HEK293 (cell line): ENCODE measurements around the gene C14orf119.

ENCODE experiments used
- BCL11A ChIP-seq: fragments of 450-650 bp; formaldehyde crosslinking; IDR thresholded peaks from 2 replicates; pipeline ENCODE4 v1.5.1; 2016; ENCODE audit warnings: low read depth, missing biosample characterization, missing genetic modification characterization
- GLIS2 ChIP-seq: fragments of 450-650 bp; formaldehyde crosslinking; IDR thresholded peaks from 2 replicates; pipeline ENCODE4 v1.5.1; 2016; ENCODE audit warnings: missing biosample characterization, missing genetic modification characterization
- HIC1 ChIP-seq: fragments of 450-650 bp; formaldehyde crosslinking; IDR thresholded peaks from 2 replicates; pipeline ENCODE4 v1.5.1; 2016; ENCODE audit warnings: missing biosample characterization, missing genetic modification characterization
- KLF10 ChIP-seq: fragments of 450-650 bp; IDR thresholded peaks from 2 replicates; pipeline ENCODE4 v1.5.1; 2018; ENCODE audit warnings: missing biosample characterization, mild to moderate bottlenecking, missing genetic modification characterization
- KLF9 ChIP-seq: fragments of 450-650 bp; formaldehyde crosslinking; IDR thresholded peaks from 2 replicates; pipeline ENCODE4 v1.5.1; 2016; ENCODE audit warnings: missing biosample characterization, missing genetic modification characterization, low read depth
- OSR2 ChIP-seq: fragments of 450-650 bp; formaldehyde crosslinking; IDR thresholded peaks from 2 replicates; pipeline ENCODE4 v1.5.1; 2016; ENCODE audit warnings: missing biosample characterization, missing genetic modification characterization
- PRDM10 ChIP-seq: fragments of 450-650 bp; formaldehyde crosslinking; IDR thresholded peaks from 2 replicates; pipeline ENCODE4 v1.5.1; 2016; ENCODE audit warnings: missing biosample characterization, missing genetic modification characterization
- SCRT1 ChIP-seq: fragments of 450-650 bp; formaldehyde crosslinking; IDR thresholded peaks from 2 replicates; pipeline ENCODE4 v1.5.1; 2016; ENCODE audit warnings: missing biosample characterization, missing genetic modification characterization, borderline replicate concordance
- ZBTB26 ChIP-seq: fragments of 450-650 bp; formaldehyde crosslinking; optimal IDR thresholded peaks from 2 replicates; pipeline ENCODE3; 2016; ENCODE audit warnings: missing biosample characterization, mild to moderate bottlenecking, missing genetic modification characterization
- ZBTB44 ChIP-seq: fragments of 450-650 bp; IDR thresholded peaks from 2 replicates; pipeline ENCODE4 v1.5.1; 2018; ENCODE audit warnings: missing biosample characterization, mild to moderate bottlenecking, missing genetic modification characterization
- ZNF112 ChIP-seq: fragments of 450-650 bp; formaldehyde crosslinking; IDR thresholded peaks from 2 replicates; pipeline ENCODE4 v1.5.0; 2017; ENCODE audit warnings: missing biosample characterization, missing genetic modification characterization
- ZNF114 ChIP-seq: fragments of 450-650 bp; formaldehyde crosslinking; IDR thresholded peaks from 2 replicates; pipeline ENCODE4 v1.5.0; 2017; ENCODE audit warnings: missing biosample characterization, missing genetic modification characterization
- ZNF121 ChIP-seq: fragments of 450-650 bp; formaldehyde crosslinking; IDR thresholded peaks from 2 replicates; pipeline ENCODE4 v1.5.1; 2016; ENCODE audit warnings: missing biosample characterization, missing genetic modification characterization
- ZNF184 ChIP-seq: fragments of 450-650 bp; IDR thresholded peaks from 2 replicates; pipeline ENCODE4 v1.5.1; 2018; ENCODE audit warnings: missing biosample characterization, mild to moderate bottlenecking, missing genetic modification characterization
- ZNF341 ChIP-seq: fragments of 450-650 bp; formaldehyde crosslinking; IDR thresholded peaks from 2 replicates; pipeline ENCODE4; 2016; ENCODE audit warnings: low read depth, missing biosample characterization, missing genetic modification characterization
- ZNF423 ChIP-seq: fragments of 450-650 bp; formaldehyde crosslinking; IDR thresholded peaks from 2 replicates; pipeline ENCODE4 v1.5.1; 2016; ENCODE audit warnings: missing biosample characterization, missing genetic modification characterization
- ZNF510 ChIP-seq: fragments of 450-650 bp; formaldehyde crosslinking; IDR thresholded peaks from 2 replicates; pipeline ENCODE4 v1.5.1; 2018; ENCODE audit warnings: mild to moderate bottlenecking, missing genetic modification characterization, missing biosample characterization; ENCODE audit not compliant: insufficient replicate concordance
- ZNF548 ChIP-seq: fragments of 450-650 bp; formaldehyde crosslinking; IDR thresholded peaks from 2 replicates; pipeline ENCODE4 v1.5.1; 2016; ENCODE audit warnings: missing biosample characterization, missing genetic modification characterization
- ZNF670 ChIP-seq: fragments of 450-650 bp; formaldehyde crosslinking; IDR thresholded peaks from 2 replicates; pipeline ENCODE4 v1.5.1; 2016; ENCODE audit warnings: missing biosample characterization, missing genetic modification characterization, low read depth
- ZNF76 ChIP-seq: fragments of 450-650 bp; formaldehyde crosslinking; IDR thresholded peaks from 2 replicates; pipeline ENCODE4; 2016; ENCODE audit warnings: low read depth, missing biosample characterization, missing genetic modification characterization, borderline replicate concordance
- ZSCAN16 ChIP-seq: fragments of 450-650 bp; formaldehyde crosslinking; IDR thresholded peaks from 2 replicates; pipeline ENCODE4 v1.5.1; 2016; ENCODE audit warnings: missing biosample characterization, missing genetic modification characterization
- ZSCAN23 ChIP-seq: fragments of 450-650 bp; formaldehyde crosslinking; IDR thresholded peaks from 2 replicates; pipeline ENCODE4 v1.5.1; 2016; ENCODE audit warnings: missing biosample characterization, missing genetic modification characterization
- TF ChIP-seq, protein P1 (sequence below): fragments of 450-650 bp; formaldehyde crosslinking; IDR thresholded peaks from 2 replicates; pipeline ENCODE4 v1.5.1; 2016; ENCODE audit warnings: missing biosample characterization, missing genetic modification characterization
- TF ChIP-seq, protein P2 (sequence below): fragments of 450-650 bp; formaldehyde crosslinking; IDR thresholded peaks from 2 replicates; pipeline ENCODE4 v1.5.1; 2016; ENCODE audit warnings: missing biosample characterization, missing genetic modification characterization
- TF ChIP-seq, protein P3 (sequence below): fragments of 450-650 bp; formaldehyde crosslinking; IDR thresholded peaks from 2 replicates; pipeline ENCODE4 v1.5.1; 2017; ENCODE audit warnings: missing biosample characterization, missing genetic modification characterization

The C14orf119 gene

DNA sequence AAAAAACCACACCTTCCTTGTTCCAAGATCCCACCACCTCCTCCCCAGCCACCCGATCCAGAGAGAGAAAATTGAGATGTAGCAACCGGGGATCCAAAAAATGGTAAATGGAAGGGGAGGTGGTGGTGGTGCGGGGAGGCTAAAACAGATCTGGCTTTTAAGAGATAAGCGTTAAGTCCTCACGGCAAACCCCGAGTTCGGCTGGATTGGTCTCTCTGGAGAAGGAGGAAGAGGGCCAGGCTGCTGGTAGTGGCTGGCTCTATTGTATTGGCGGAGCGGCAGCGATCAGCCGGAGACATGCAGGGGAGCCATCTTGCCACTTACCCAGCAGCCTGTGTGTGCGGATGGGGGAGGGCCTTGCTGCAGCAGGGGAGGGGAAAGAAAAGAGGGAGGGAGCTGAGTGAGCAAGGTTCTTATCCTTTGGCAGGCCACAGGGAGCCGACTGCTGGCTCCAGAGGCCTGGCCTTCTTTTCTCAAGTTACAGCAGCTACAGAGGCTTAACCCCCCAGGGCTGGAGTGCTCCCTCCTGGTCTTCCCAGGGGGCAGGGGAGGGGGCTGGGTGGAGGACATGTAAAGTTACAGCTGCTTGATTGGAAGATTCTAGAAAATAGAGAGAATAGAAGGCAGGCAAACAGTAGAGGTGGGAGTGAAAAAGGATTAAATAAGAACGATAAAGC lies 23.9 kb upstream of the C14orf119 start (continued):
- peak; percentile 75 for TF ChIP-seq PRDM10 (tag by site-specific recombination)
- TF ChIP-seq ZSCAN23: 0 out of 2 replicates have a peak, but pooled peaks have one; percentile 20
- TF ChIP-seq ZNF548 (tag by site-specific recombination): no peak
- no peak for TF ChIP-seq ZNF112 (tag by site-specific recombination)
- TF ChIP-seq ZNF510 (tag by site-specific recombination): no peak
- TF ChIP-seq, protein P1, sequence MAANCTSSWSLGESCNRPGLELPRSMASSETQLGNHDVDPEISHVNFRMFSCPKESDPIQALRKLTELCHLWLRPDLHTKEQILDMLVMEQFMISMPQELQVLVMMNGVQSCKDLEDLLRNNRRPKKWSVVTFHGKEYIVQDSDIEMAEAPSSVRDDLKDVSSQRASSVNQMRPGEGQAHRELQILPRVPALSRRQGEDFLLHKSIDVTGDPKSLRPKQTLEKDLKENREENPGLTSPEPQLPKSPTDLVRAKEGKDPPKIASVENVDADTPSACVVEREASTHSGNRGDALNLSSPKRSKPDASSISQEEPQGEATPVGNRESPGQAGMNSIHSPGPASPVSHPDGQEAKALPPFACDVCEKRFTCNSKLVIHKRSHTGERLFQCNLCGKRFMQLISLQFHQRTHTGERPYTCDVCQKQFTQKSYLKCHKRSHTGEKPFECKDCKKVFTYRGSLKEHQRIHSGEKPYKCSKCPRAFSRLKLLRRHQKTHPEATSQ: no peak
- TF ChIP-seq BCL11A (tag by site-specific recombination): no peak
- peak; percentile 43; the same call in 1 of the 2 replicates for TF ChIP-seq KLF9 (tag by site-specific recombination)
- peak; percentile 14; the same call in 1 of the 2 replicates for TF ChIP-seq ZNF341 (tag by site-specific recombination)
- peak; percentile 88 for TF ChIP-seq ZNF76 (tag by site-specific recombination)
- no peak for TF ChIP-seq ZNF184 (tag by site-specific recombination)
- no peak for TF ChIP-seq HIC1 (tag by site-specific recombination)
- TF ChIP-seq ZNF114 (tag by site-specific recombination): no peak
- TF ChIP-seq ZBTB26 (tag by site-specific recombination): no peak
- TF ChIP-seq, protein P2, sequence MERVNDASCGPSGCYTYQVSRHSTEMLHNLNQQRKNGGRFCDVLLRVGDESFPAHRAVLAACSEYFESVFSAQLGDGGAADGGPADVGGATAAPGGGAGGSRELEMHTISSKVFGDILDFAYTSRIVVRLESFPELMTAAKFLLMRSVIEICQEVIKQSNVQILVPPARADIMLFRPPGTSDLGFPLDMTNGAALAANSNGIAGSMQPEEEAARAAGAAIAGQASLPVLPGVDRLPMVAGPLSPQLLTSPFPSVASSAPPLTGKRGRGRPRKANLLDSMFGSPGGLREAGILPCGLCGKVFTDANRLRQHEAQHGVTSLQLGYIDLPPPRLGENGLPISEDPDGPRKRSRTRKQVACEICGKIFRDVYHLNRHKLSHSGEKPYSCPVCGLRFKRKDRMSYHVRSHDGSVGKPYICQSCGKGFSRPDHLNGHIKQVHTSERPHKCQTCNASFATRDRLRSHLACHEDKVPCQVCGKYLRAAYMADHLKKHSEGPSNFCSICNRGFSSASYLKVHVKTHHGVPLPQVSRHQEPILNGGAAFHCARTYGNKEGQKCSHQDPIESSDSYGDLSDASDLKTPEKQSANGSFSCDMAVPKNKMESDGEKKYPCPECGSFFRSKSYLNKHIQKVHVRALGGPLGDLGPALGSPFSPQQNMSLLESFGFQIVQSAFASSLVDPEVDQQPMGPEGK (tag by site-specific recombination): peak; percentile 94
- TF ChIP-seq GLIS2 (tag by site-specific recombination): peak; percentile 97
- peak; percentile 76 for TF ChIP-seq ZSCAN16
- peak; percentile 95 for TF ChIP-seq ZNF423 (tag by site-specific recombination)
- 0 out of 2 replicates have a peak, but pooled peaks have one; percentile 51 for TF ChIP-seq ZBTB44 (tag by site-specific recombination)
- no peak for TF ChIP-seq SCRT1
- TF ChIP-seq, protein P3, sequence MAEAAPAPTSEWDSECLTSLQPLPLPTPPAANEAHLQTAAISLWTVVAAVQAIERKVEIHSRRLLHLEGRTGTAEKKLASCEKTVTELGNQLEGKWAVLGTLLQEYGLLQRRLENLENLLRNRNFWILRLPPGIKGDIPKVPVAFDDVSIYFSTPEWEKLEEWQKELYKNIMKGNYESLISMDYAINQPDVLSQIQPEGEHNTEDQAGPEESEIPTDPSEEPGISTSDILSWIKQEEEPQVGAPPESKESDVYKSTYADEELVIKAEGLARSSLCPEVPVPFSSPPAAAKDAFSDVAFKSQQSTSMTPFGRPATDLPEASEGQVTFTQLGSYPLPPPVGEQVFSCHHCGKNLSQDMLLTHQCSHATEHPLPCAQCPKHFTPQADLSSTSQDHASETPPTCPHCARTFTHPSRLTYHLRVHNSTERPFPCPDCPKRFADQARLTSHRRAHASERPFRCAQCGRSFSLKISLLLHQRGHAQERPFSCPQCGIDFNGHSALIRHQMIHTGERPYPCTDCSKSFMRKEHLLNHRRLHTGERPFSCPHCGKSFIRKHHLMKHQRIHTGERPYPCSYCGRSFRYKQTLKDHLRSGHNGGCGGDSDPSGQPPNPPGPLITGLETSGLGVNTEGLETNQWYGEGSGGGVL (tag by site-specific recombination): peak; percentile 95
- peak; percentile 45; the same call in 1 of the 2 replicates for TF ChIP-seq KLF10 (tag by site-specific recombination)
- no peak for TF ChIP-seq ZNF670 (tag by site-specific recombination)
- TF ChIP-seq ZNF121 (tag by site-specific recombination): no peak
- peak; percentile 91 for TF ChIP-seq OSR2
